Stimulated activated CD8-positive, alpha-beta memory T cell treated with anti-CD3 and anti-CD28 coated beads, Interleukin-15, amount 100 ng/mL, for 48 hours (primary cell): Measurements from ENCODE around the gene DEPDC7.

Experiments
- DNase-seq, 2 donors: peaks; one replicate each; pipeline ENCODE4 v3.0.0-alpha.2; 2020; ENCODE audit warnings: low read depth in 2 of 2

Gene DEPDC7

DNA sequence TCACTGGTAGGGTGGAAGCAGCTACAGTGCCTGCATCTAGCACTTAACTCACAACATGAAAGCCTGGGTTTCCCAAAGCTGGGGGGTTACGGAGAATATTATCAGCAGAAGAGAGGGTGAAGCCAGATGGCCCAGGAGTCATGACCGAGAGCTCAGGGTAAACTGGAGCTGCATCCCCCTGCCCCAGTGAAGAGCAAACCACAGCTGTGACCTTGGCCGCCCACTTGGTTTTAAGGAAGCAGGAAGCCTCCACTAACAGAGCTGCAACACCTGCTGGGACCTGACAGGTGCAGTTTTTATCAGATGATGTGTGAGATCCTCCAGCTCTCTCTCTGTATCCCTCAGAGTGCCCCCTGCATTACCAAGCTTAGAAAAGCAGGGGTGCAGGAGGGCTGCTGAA is 44.6 kb downstream of the DEPDC7 start:
- DNase-seq, result no peak

DNA sequence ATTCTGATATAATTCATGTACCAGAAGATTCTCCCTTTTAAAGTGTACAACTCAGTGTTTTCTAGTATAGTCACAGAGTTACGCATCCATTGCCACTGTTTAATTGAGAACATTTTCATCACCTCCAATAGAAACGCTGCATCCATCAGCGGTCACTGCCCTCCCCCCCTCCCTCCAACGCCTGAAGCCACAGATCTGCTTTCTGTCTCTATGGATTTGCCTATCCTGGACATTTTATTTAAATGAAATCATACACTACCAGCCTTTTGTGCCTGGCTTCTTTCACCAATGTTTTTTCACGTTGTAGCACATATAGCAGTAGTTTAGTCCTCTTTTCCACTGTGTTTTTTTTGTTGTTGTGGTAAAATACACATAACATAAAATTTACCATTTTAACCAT is 46.5 kb downstream of the DEPDC7 start:
- DNase-seq, result no peak

DNA sequence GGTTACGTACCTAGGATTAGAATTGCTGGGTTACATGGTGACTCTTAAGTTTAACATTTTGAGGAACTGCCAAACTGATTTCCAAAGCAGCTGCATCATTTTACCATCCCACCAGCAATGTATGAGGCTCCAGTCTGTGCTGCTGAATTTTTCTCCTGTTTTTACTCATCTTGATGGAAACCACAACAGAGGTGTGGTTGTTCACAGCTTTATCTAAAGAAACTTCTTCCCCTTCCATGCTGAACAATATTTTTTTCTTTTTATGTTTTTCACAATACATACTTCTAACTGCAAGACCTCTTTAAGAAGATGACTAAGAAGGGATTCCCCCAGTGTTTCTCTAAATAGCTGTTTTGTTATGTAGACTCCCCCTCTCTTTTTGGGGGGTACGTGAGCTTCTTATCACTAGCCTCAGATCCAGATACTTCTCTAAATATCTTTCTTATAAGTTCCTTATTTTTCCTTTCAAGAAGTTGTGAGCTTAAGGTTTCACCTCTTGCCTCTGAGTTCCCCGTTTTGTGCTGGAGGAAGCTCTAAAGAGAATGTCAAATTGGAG is 47.7 kb downstream of the DEPDC7 start:
- no peak for DNase-seq

GRCh38 chr11:33064033-33064825 is 48.6 kb downstream of the DEPDC7 start:
- DNase-seq, result no peak

DNA sequence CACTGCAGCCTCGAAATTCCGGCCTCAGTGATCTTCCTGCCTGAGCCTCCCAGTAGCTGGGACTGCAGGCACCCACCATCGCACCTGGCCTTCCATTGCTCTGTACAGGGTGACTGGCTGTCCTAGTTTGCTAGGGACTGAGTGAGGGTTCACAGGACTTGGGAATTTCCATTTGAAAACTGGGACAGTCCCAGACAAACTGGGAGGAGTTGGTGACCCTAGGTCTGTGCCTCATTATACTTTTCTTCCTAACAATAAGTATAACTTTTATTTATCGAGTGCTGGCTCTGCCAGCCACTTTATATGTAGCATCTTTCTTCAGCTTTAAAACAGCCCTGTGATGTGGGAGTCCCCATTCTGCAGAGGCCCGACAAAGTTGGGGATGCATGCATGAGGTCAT is 49.2 kb downstream of the DEPDC7 start:
- DNase-seq, result no peak

GRCh38 chr11:33065445-33066178 is 49.9 kb downstream of the DEPDC7 start:
- peak; percentile 55 to 56 for DNase-seq

DNA sequence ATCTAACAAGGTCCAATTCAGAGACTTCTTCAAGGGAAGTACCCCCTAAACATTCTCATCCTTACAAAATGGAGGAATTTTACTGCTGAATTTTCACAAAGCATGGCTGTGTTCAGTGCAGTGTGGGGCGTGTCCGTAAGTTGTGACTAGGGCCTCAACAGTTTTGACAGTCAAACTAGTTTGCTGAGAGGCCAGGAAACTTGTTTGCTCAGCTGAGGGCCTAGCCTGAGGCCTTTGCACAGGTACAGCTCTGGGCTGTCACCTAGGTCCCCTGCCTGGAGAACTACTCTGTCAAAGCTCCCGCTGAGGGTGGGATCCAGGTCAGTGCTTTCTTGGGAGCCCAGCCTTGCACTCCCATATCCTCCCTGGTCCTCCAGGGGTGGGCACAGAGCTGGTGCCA is 51.6 kb downstream of the DEPDC7 start:
- DNase-seq, result no peak

GRCh38 chr11:33068611-33069340 is 53.1 kb downstream of the DEPDC7 start:
- no peak for DNase-seq

DNA sequence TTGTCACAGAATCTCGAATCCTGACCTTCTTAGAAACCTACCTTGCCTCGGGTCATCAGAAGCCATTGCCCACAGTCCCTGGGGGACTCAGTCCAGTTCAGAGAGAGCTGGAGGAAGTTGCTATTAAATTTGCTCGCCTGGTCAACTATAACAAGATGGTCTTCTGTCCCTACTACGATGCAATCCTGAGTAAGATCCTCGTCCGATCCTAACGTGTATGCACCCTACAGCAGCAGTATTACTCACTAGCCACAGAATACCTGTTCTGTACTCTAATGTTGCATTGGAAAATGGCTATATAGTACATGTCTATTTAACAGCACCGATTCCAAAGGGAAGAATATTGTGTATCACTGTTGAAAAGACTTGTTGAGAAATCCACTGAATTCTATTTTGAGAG is 56.8 kb downstream of the DEPDC7 start:
- no peak for DNase-seq
